NCI-H187 (cell line): Measurements from ENCODE around the gene RAB6C.
"Not testable (repeated sequence)": the region's sequence is repeated elsewhere in the genome, so short reads cannot be mapped to it uniquely, and the experiment has no call there.

Experiments used
- DNase-seq, 2 experiments: peaks; one replicate each; lab custom pipeline; 2025; lab: John Stamatoyannopoulos, UW

Gene RAB6C

GRCh38 chr2:129996657-129997237 is 17.3 kb downstream of the RAB6C start:
- DNase-seq = not testable (repeated sequence)

DNA sequence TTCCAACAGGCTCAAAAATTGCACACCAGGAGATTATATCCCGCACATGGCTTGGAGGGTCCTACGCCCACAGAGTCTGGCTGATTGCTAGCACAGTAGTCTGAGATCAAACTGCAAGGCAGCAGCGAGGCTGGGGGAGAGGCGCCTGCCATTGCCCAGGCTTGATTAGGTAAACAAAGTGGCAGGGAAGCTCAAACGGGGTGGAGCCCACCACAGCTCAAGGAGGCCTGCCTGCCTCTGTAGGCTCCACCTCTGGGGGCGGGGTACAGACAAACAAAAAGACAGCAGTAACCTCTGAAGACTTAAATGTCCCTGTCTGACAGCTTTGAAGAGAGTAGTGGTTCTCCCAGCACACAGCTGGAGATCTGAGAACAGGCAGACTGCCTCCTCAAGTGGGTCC is 19.3 kb downstream of the RAB6C start:
- not testable (repeated sequence) for DNase-seq

GRCh38 chr2:130005862-130006261 is 26.4 kb downstream of the RAB6C start:
- not testable (repeated sequence) for DNase-seq

DNA sequence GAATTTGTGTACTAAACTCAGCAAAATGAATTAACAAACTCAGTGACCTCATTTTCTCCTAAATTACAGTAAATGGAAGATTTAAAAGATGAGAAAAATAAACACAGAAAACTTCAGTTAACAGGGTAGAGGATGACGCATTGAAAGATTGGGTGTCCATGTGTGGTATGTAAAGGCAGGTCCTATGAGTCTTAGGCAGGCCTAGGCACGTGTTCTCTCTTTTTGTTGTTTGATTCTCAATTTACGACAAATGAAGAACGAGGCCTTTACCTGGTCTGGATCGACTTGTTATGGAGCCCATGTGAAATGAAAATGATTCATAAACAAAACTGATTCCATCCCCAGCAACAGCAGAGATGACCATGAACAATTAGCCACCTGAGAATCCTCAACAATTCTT is 37.2 kb downstream of the RAB6C start:
- not testable (repeated sequence) for DNase-seq

DNA sequence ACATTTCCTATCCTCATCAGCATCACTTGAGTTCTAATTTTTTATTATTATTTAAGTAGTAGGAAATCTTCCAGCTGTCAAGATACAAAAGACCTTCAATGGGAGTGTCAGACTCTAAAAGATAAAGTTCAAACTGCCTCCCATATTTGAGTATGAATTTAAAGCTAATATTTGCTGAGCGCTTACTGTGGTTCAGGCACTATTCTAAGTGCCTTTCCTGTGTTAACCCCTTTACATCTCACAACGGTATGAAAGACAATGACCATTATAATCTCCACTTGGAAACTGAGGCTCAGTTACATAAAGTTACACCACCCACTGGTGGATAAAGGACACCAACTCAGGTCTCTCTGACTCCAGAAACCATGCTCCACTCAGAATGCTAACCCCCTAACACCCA is 39.9 kb downstream of the RAB6C start:
- DNase-seq = no peak

- DNase-seq = not testable (repeated sequence)
Measured at GRCh38 chr2:130020069-130020468, 40.6 kb downstream of the RAB6C start.

- not testable (repeated sequence) for DNase-seq
Measured at GRCh38 chr2:130025931-130026330, 46.5 kb downstream of the RAB6C start.
